ENCODE results near the gene IPO13. TPM values are rescaled to one million over a fixed set of nuclear protein-coding genes. Genes with fewer than 3 reads are reported as not detected.

IPO13 gene
- total RNA-seq, 2 donors from 2014 or later: 16.0 to 16.6 TPM

- H3K9me3 Mint-ChIP-seq: no peaks in the 10 kb centered on the region
- H3K27ac Mint-ChIP-seq: peak overlapping the region; percentile 65 to 91
- ATAC-seq: peak; percentile 2 to 6
- DNase-seq (ENCODE audit: low spot score in 2 of 2): no peak
- peaks cover 29 to 39% of the 10 kb centered on the region in 2 donors for H3K36me3 Mint-ChIP-seq
Observed at GRCh38 chr1:43975249-43975961, 28.7 kb downstream of the IPO13 start.

GRCh38 chr1:43976045-43976444 lies 29.3 kb downstream of the IPO13 start:
- H3K36me3 Mint-ChIP-seq: peaks cover 29 to 43% of the 10 kb centered on the region in 2 donors
- H3K9me3 Mint-ChIP-seq: no peaks in the 10 kb centered on the region
- H3K27ac Mint-ChIP-seq: peak overlapping the region; percentile 65 to 91
- DNase-seq (ENCODE audit: low spot score in 2 of 2): no peak
- no peak for ATAC-seq

DNA sequence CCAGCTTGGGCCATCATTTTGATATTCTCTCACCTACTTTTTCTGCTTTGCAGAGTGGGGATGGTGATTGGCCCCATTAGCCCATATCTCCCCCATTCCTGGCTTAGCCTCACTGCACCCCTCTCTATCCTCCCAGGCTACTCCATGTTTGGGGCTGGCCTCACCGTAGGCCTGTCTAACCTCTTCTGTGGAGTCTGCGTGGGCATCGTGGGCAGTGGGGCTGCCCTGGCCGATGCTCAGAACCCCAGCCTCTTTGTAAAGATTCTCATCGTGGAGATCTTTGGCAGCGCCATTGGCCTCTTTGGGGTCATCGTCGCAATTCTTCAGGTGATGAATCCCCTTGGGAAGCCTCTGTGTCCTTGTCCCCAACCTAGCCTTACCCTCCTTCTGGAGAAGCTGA lies 30.1 kb downstream of the IPO13 start:
- Mint-ChIP-seq H3K27ac (no peak overlapping the region), H3K36me3 (peaks cover 29 to 43% of the 10 kb centered on the region in 2 donors), H3K9me3 (no peaks in the 10 kb centered on the region)
- ATAC-seq (no peak), DNase-seq (ENCODE audit: low spot score in 2 of 2) (no peak)

GRCh38 chr1:43977376-43978263 lies 30.9 kb downstream of the IPO13 start:
- Mint-ChIP-seq H3K36me3 (peaks cover 29 to 43% of the 10 kb centered on the region in 2 donors), H3K9me3 (no peaks in the 10 kb centered on the region), H3K27ac (no peak overlapping the region)
- ATAC-seq: peak in 1 of 2 donors; percentile 9
- no peak for DNase-seq (ENCODE audit: low spot score in 2 of 2)

- H3K27ac Mint-ChIP-seq: peak overlapping the region in 1 of 2 donors; percentile 67
- no peak for ATAC-seq
- peaks cover 27 to 42% of the 10 kb centered on the region in 2 donors for H3K36me3 Mint-ChIP-seq
- no peak for DNase-seq (ENCODE audit: low spot score in 2 of 2)
- H3K9me3 Mint-ChIP-seq: no peaks in the 10 kb centered on the region
Observed at GRCh38 chr1:43978264-43978550, 31.5 kb downstream of the IPO13 start.

GRCh38 chr1:43978551-43979260 lies 32.0 kb downstream of the IPO13 start, which contains the start of gene B4GALT2:
TSS of gene B4GALT2 (plus strand) at chr1:43979210. CDS start at chr1:43981161, 1,951 bp downstream.
- Mint-ChIP-seq H3K9me3 (no peaks in the 10 kb centered on the region), H3K27ac (peak within 1 kb of the TSS; percentile 31 to 77), H3K36me3 (peaks cover 23 to 37% of the 10 kb centered on the region in 2 donors)
- peak; percentile 15 for ATAC-seq
- peak; percentile 63 to 65 for DNase-seq (ENCODE audit: low spot score in 2 of 2)

DNA sequence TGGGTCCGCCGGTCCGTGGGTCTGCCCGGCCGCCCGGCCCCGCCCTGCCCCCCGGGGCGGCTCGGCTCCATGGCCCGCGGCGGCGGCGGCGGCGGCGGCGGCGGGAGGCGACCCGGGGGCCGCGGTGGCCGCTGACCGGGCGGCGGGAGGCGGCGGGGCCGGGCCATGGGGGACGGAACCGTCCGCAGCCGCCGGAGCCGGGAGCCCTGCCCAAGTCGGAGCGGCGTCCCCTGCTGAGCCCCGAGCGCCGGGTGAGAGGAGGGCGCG lies 32.4 kb downstream of the IPO13 start:
- Mint-ChIP-seq H3K9me3 (no peaks in the 10 kb centered on the region), H3K27ac (no peak overlapping the region), H3K36me3 (peaks cover 23 to 35% of the 10 kb centered on the region in 2 donors)
- ATAC-seq (no peak), DNase-seq (ENCODE audit: low spot score in 2 of 2) (no peak)

GRCh38 chr1:43979528-43980254 lies 32.9 kb downstream of the IPO13 start:
- H3K36me3 Mint-ChIP-seq: peaks cover 23 to 35% of the 10 kb centered on the region in 2 donors
- ATAC-seq (peak; percentile 2 to 28), DNase-seq (ENCODE audit: low spot score in 2 of 2) (peak in 1 of 2 donors; percentile 45)
- H3K27ac Mint-ChIP-seq: peak overlapping the region; percentile 31 to 56
- no peaks in the 10 kb centered on the region for H3K9me3 Mint-ChIP-seq

GRCh38 chr1:43980255-43981134 lies 33.7 kb downstream of the IPO13 start:
- Mint-ChIP-seq H3K27ac (peak overlapping the region in 1 of 2 donors; percentile 31), H3K36me3 (peaks cover 23 to 33% of the 10 kb centered on the region in 2 donors)

DNA sequence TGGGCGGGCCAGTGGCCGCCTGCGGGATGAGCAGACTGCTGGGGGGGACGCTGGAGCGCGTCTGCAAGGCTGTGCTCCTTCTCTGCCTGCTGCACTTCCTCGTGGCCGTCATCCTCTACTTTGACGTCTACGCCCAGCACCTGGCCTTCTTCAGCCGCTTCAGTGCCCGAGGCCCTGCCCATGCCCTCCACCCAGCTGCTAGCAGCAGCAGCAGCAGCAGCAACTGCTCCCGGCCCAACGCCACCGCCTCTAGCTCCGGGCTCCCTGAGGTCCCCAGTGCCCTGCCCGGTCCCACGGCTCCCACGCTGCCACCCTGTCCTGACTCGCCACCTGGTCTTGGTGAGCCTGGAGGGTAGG lies 34.4 kb downstream of the IPO13 start:
- Mint-ChIP-seq H3K9me3 (no peaks in the 10 kb centered on the region), H3K36me3 (peaks cover 21 to 27% of the 10 kb centered on the region in 2 donors), H3K27ac (no peak overlapping the region)
- no peak for ATAC-seq
- no peak for DNase-seq (ENCODE audit: low spot score in 2 of 2)

More at GRCh38 chr1:43980255-43981134, 33.7 kb downstream of the IPO13 start:
- no peak for ATAC-seq
- no peak for DNase-seq (ENCODE audit: low spot score in 2 of 2)
- H3K9me3 Mint-ChIP-seq: no peaks in the 10 kb centered on the region

- ATAC-seq: no peak
- no peak overlapping the region for H3K27ac Mint-ChIP-seq
- H3K9me3 Mint-ChIP-seq: no peaks in the 10 kb centered on the region
- peaks cover 16 to 22% of the 10 kb centered on the region in 2 donors for H3K36me3 Mint-ChIP-seq
- DNase-seq (ENCODE audit: low spot score in 2 of 2): no peak
Observed at GRCh38 chr1:43981636-43982035, 34.9 kb downstream of the IPO13 start.

DNA sequence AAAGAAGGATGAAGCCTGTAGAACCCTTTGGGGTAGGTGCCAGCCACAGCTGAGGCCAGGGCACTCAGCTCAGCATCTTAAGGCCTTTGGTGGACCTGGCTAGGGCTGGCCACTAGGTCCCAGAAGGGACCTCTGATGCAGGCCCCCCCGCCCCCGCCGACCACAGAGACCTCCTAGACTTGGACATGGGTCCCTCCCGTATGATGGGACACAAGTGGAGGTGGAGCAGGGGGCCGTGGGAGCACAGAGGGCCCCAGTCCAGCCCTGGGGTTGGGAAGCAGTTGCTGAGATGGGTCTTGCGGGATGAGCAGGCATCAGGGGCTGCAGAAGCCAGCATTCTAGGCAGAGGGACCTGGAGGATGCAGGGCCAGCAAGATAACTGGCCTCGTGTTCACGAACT lies 35.5 kb downstream of the IPO13 start:
- Mint-ChIP-seq H3K36me3 (peaks cover 10 to 16% of the 10 kb centered on the region in 2 donors), H3K27ac (no peak overlapping the region), H3K9me3 (no peaks in the 10 kb centered on the region)
- ATAC-seq (no peak), DNase-seq (ENCODE audit: low spot score in 2 of 2) (no peak)

DNA sequence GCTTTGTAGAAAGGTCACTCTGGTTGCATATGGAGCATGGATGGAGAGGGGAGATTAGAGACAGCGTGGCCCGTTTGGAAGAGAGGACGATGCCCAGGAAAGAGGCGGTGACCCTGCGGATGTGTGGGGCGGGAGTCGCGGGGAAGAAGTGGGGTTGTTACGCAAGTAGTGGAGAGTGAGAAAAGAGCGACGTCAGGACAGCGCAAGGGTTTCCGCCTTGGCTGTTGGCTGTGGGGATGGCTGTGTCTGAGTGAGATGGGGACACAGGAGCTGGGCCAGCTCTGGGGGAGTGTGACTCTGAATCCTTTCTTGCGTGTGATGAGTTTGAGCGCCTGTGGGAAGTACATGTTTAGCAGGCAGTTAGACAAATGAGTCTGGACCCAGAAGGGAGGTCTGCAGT lies 36.1 kb downstream of the IPO13 start:
- Mint-ChIP-seq H3K27ac (peak overlapping the region in 1 of 2 donors; percentile 7), H3K9me3 (no peaks in the 10 kb centered on the region), H3K36me3 (peaks cover 4 to 10% of the 10 kb centered on the region in 2 donors)
- ATAC-seq (no peak), DNase-seq (ENCODE audit: low spot score in 2 of 2) (no peak)

DNA sequence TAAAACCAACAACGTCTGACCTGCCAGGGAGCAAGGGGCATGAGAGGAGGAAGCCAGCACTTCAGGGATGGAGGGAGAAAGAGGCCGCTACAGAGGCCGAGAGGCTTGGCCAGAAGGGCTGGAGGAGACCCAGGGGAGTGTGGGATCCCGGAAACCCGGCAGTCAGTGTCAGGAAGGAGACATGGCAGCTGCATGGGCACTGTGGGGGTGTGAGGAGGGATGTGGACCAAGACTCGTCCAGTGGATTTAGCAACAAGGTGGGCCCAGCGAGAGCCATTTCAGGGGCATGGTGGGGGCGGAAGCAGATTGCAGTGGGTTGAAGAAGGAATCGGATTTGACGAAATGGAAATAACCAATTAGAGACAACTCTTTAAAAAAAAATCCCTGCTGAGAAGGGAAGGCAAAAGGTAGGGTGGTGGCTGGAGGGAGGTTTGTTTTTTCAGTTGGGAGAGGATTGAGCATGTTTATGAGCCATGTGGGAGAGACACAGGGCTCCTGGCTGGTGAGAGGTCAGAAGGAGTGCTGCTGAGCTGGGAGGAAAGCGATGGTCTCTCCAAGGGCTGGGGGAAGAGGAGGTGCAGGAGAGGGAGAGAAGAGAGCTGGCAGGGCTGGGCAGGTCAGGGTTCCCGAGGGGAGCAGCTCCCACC lies 36.6 kb downstream of the IPO13 start:
- ATAC-seq (no peak), DNase-seq (ENCODE audit: low spot score in 2 of 2) (no peak)
- H3K9me3 Mint-ChIP-seq: no peaks in the 10 kb centered on the region
- H3K27ac Mint-ChIP-seq: peak overlapping the region in 1 of 2 donors; percentile 7
- H3K36me3 Mint-ChIP-seq: peaks cover 0 to 6% of the 10 kb centered on the region in 2 donors

- Mint-ChIP-seq H3K36me3 (peaks cover 0 to 6% of the 10 kb centered on the region in 2 donors), H3K27ac (no peak overlapping the region), H3K9me3 (no peaks in the 10 kb centered on the region)
- DNase-seq (ENCODE audit: low spot score in 2 of 2) (no peak), ATAC-seq (no peak)
Observed at GRCh38 chr1:43984855-43985254, 38.1 kb downstream of the IPO13 start.

Measured in activated naive CD4-positive, alpha-beta T cell treated with anti-CD3 and anti-CD28 coated beads, Interleukin-2, amount 50 U/mL, for 72 hours (primary cell).